Mucosa of descending colon (tissue), 3 donors: ENCODE data around the gene CUL3. TPM values are rescaled to one million over a fixed set of nuclear protein-coding genes. Genes with fewer than 3 reads are reported as not detected.
"Not testable (repeated sequence)": the region's sequence is repeated elsewhere in the genome, so short reads cannot be mapped to it uniquely, and the experiment has no call there.

Experiments used
- ATAC-seq: fragments of 200-7000 bp; cut with Tn5 transposase; one replicate; pipeline ENCODE4 v1.9.1; 2020; ENCODE audit warnings: mild to moderate bottlenecking, moderate library complexity
- DNase-seq, 3 donors: peaks; one replicate each; pipeline ENCODE4 v3.0.0-alpha.2; 2020
- H3K36me3 ChIP-seq: fragments of 200-600 bp; one replicate; pipeline ENCODE4 v1.8.0; 2021; ENCODE audit warnings: low read depth, mild to moderate bottlenecking
- H3K4me1 ChIP-seq: fragments of 200-600 bp; one replicate; pipeline ENCODE4 v1.8.0; 2021; ENCODE audit warnings: low read depth, mild to moderate bottlenecking
- H3K4me3 ChIP-seq: fragments of 200-600 bp; one replicate; pipeline ENCODE4 v1.8.0; 2021; ENCODE audit warnings: mild to moderate bottlenecking
- H3K9me3 ChIP-seq: fragments of 200-600 bp; one replicate; pipeline ENCODE4 v1.8.0; 2021; ENCODE audit warnings: mild to moderate bottlenecking
- CTCF ChIP-seq: fragments of 200-600 bp; IDR thresholded peaks from one replicate; pipeline ENCODE4 v1.8.0; 2022; ENCODE audit warnings: antibody characterized with exemption, mild to moderate bottlenecking
- intact Hi-C, 2 donors: fragments of 100-400 bp; cut with DNase I in 1 of 2; cut with micrococcal nuclease in 1 of 2; formaldehyde crosslinking; loops; one replicate each; pipeline versions ENCODE4 v1.11.0 to v1.11.1; 2022; cut with DNase I, micrococcal nuclease
- total RNA-seq, 3 donors: library from RNA; stranded (reverse); fragmentation: NEBNext Ultra II Directional in 2 of 3; extraction: Animal tissue kit (Norgen Biotek cat#: 25700) in 2 of 3; gene quantifications; one replicate each; pipeline versions ENCODE4 v1.2.1 to v1.2.4, GENCODE V29; 2021 to 2023
- donor health status: DM: no; HTN: no; CAD: no; lungs with moderate emphysema.
- donor health status: DM: no; HTN: no; CAD: no.
- donor health status: DM: no; HTN: yes; CAD: no.

The CUL3 gene
- total RNA-seq, 3 donors from 2014 or later: 77.3 to 83.5 (median 79.0) TPM

- Histone ChIP-seq H3K36me3 (no peaks in the 10 kb centered on the region), H3K9me3 (no peaks in the 10 kb centered on the region), H3K4me1 (no peaks in the 10 kb centered on the region), H3K4me3 (no peak overlapping the region)
- ATAC-seq (no peak), DNase-seq (no peak)
- intact Hi-C loops: no loop called here
- TF ChIP-seq CTCF: no peak
Observed at GRCh38 chr2:224506494-224506893, 78.7 kb downstream of the CUL3 start.

- no peaks in the 10 kb centered on the region for H3K9me3 ChIP-seq
- intact Hi-C loops: no loop called here
- H3K4me3 ChIP-seq: no peak overlapping the region
- no peak for TF ChIP-seq CTCF
- ATAC-seq (no peak), DNase-seq (no peak)
- H3K36me3 ChIP-seq: no peaks in the 10 kb centered on the region
- H3K4me1 ChIP-seq: no peaks in the 10 kb centered on the region
Observed at GRCh38 chr2:224498991-224499390, 86.2 kb downstream of the CUL3 start.

- ATAC-seq (no peak), DNase-seq (no peak)
- H3K4me1 ChIP-seq: no peaks in the 10 kb centered on the region
- intact Hi-C loops: no loop called here
- no peaks in the 10 kb centered on the region for H3K36me3 ChIP-seq
- no peaks in the 10 kb centered on the region for H3K9me3 ChIP-seq
- no peak overlapping the region for H3K4me3 ChIP-seq
- no peak for TF ChIP-seq CTCF
Observed at GRCh38 chr2:224492531-224492930, 92.6 kb downstream of the CUL3 start.

GRCh38 chr2:224487940-224488339 is 97.2 kb downstream of the CUL3 start:
- H3K36me3 ChIP-seq, intact Hi-C loops, H3K9me3 ChIP-seq, H3K4me3 ChIP-seq, DNase-seq, ATAC-seq: not testable (repeated sequence)
- peaks cover 21% of the 10 kb centered on the region for H3K4me1 ChIP-seq

GRCh38 chr2:224485081-224486014 is 99.8 kb downstream of the CUL3 start:
- H3K4me3 ChIP-seq, H3K9me3 ChIP-seq, intact Hi-C loops, H3K36me3 ChIP-seq: not testable (repeated sequence)
- DNase-seq (peak; percentile 86 to 93 (median 90)), ATAC-seq (peak; percentile 100)
- peaks cover 21% of the 10 kb centered on the region for H3K4me1 ChIP-seq

GRCh38 chr2:224479826-224480225 is 105.3 kb downstream of the CUL3 start:
- Histone ChIP-seq H3K9me3 (no peaks in the 10 kb centered on the region), H3K36me3 (no peaks in the 10 kb centered on the region), H3K4me3 (no peak overlapping the region), H3K4me1 (peaks cover 1% of the 10 kb centered on the region)
- no peak for DNase-seq
- intact Hi-C loops: no loop called here
- no peak for TF ChIP-seq CTCF
- no peak for ATAC-seq
